Measurements from ENCODE around the gene LYPLA2.

Gene LYPLA2

GRCh38 chr1:23806280-23806679 lies 15.3 kb downstream of the LYPLA2 start:
- Histone ChIP-seq H3K9ac (no peak overlapping the region), H2AFZ (ENCODE audit: low read depth) (no peak overlapping the region), H3K4me1 (ENCODE audit: low read depth, poor library complexity, severe bottlenecking) (peaks cover 35% of the 10 kb centered on the region), H3K36me3 (ENCODE audit: insufficient read depth) (no peaks in the 10 kb centered on the region), H3K4me3 (IDR thresholded peaks at IDR 0.05; ENCODE audit: insufficient read depth, low read depth, low read length) (no peak overlapping the region), H3K79me2 (ENCODE audit: insufficient read depth, low read depth) (no peaks in the 10 kb centered on the region), H3K4me2 (no peak overlapping the region), H3K27ac (no peak overlapping the region), H3K27me3 (ENCODE audit: insufficient read depth, low read depth) (no peaks in the 10 kb centered on the region), H4K20me1 (ENCODE audit: insufficient read depth) (no peaks in the 10 kb centered on the region)
- no peak for TF ChIP-seq CTCF (conservative IDR thresholded peaks at IDR 0.05; ENCODE audit: low read depth, low read length)

- Histone ChIP-seq H3K4me1 (ENCODE audit: low read depth, poor library complexity, severe bottlenecking) (peaks cover 35% of the 10 kb centered on the region), H3K27ac (no peak overlapping the region), H4K20me1 (ENCODE audit: insufficient read depth) (no peaks in the 10 kb centered on the region), H3K36me3 (ENCODE audit: insufficient read depth) (no peaks in the 10 kb centered on the region), H3K27me3 (ENCODE audit: insufficient read depth, low read depth) (no peaks in the 10 kb centered on the region), H2AFZ (ENCODE audit: low read depth) (no peak overlapping the region), H3K4me3 (IDR thresholded peaks at IDR 0.05; ENCODE audit: insufficient read depth, low read depth, low read length) (no peak overlapping the region), H3K4me2 (no peak overlapping the region), H3K9ac (no peak overlapping the region), H3K79me2 (ENCODE audit: insufficient read depth, low read depth) (no peaks in the 10 kb centered on the region)
- TF ChIP-seq CTCF (conservative IDR thresholded peaks at IDR 0.05; ENCODE audit: low read depth, low read length), result no peak
These were observed 16.5 kb downstream of the LYPLA2 start for GRCh38 chr1:23807453-23807852.

- 0 out of 2 replicates have a peak overlapping the region, but pooled peaks have one; percentile 19 for H3K27ac ChIP-seq
These were observed 18.8 kb downstream of the LYPLA2 start for GRCh38 chr1:23809751-23810171.

GRCh38 chr1:23810818-23811540 lies 20.0 kb downstream of the LYPLA2 start:
- Histone ChIP-seq H2AFZ (ENCODE audit: low read depth) (no peak overlapping the region), H3K4me3 (IDR thresholded peaks at IDR 0.05; ENCODE audit: insufficient read depth, low read depth, low read length) (no peak overlapping the region), H3K27ac (no peak overlapping the region), H3K36me3 (ENCODE audit: insufficient read depth) (no peaks in the 10 kb centered on the region), H3K9ac (no peak overlapping the region), H3K4me1 (ENCODE audit: low read depth, poor library complexity, severe bottlenecking) (peaks cover 21% of the 10 kb centered on the region), H4K20me1 (ENCODE audit: insufficient read depth) (no peaks in the 10 kb centered on the region), H3K27me3 (ENCODE audit: insufficient read depth, low read depth) (no peaks in the 10 kb centered on the region), H3K79me2 (ENCODE audit: insufficient read depth, low read depth) (no peaks in the 10 kb centered on the region), H3K4me2 (no peak overlapping the region)
- peak; percentile 77 for TF ChIP-seq CTCF (conservative IDR thresholded peaks at IDR 0.05; ENCODE audit: low read depth, low read length)

More at GRCh38 chr1:23809751-23810171, 18.8 kb downstream of the LYPLA2 start:
- no peak overlapping the region for H3K4me3 ChIP-seq (IDR thresholded peaks at IDR 0.05; ENCODE audit: insufficient read depth, low read depth, low read length)
- no peak overlapping the region for H3K9ac ChIP-seq
- H3K4me2 ChIP-seq, result no peak overlapping the region
- no peaks in the 10 kb centered on the region for H3K79me2 ChIP-seq (ENCODE audit: insufficient read depth, low read depth)
- TF ChIP-seq CTCF (conservative IDR thresholded peaks at IDR 0.05; ENCODE audit: low read depth, low read length), result peak; percentile 82
- H3K4me1 ChIP-seq (ENCODE audit: low read depth, poor library complexity, severe bottlenecking), result peaks cover 26% of the 10 kb centered on the region
- no peaks in the 10 kb centered on the region for H3K36me3 ChIP-seq (ENCODE audit: insufficient read depth)
- H3K27me3 ChIP-seq (ENCODE audit: insufficient read depth, low read depth), result no peaks in the 10 kb centered on the region
- H2AFZ ChIP-seq (ENCODE audit: low read depth), result peak overlapping the region; percentile 24; the same call in 1 of the 2 replicates
- no peaks in the 10 kb centered on the region for H4K20me1 ChIP-seq (ENCODE audit: insufficient read depth)

Measured in KMS-11 (cell line).